GM19455 (cell line): ENCODE measurements around the gene HOXC4.
"Not testable (repeated sequence)": the region's sequence is repeated elsewhere in the genome, so short reads cannot be mapped to it uniquely, and the experiment has no call there.

Source experiments
- ATAC-seq: cut with Tn5 transposase; IDR thresholded peaks from one replicate; pipeline ENCODE4 v1.9.1; 2021; ENCODE audit not compliant: unreplicated experiment

Gene HOXC4

GRCh38 chr12:54081581-54082396, 28.2 kb downstream of the HOXC4 start:
- not testable (repeated sequence) for ATAC-seq

DNA sequence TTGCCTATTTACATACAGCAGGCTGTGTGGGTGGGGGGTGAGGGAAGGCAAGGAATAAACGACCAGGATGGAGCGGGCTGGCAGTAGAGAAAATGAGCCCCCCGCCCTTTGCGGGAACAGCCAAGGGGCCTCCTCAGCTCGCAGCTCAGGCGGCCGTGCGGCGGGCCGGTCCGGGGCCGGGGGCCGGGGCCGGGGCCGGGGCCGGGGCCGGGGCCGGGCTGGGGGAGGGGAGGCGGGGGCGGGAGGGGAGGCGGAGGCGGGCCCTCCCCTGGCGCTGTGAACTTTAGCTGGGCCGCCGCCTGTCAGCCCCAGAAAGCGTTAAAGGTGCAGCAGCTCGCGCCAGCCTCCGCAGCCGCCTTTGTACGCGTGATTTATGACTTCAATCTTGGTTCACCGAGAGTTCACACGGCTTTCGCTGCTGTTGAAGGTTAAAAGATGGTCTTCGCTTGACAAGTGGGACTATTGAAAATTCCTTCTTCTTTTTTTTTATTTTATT, 28.8 kb downstream of the HOXC4 start:
- no peak for ATAC-seq

GRCh38 chr12:54088011-54088410, 34.4 kb downstream of the HOXC4 start:
- ATAC-seq = not testable (repeated sequence)

DNA sequence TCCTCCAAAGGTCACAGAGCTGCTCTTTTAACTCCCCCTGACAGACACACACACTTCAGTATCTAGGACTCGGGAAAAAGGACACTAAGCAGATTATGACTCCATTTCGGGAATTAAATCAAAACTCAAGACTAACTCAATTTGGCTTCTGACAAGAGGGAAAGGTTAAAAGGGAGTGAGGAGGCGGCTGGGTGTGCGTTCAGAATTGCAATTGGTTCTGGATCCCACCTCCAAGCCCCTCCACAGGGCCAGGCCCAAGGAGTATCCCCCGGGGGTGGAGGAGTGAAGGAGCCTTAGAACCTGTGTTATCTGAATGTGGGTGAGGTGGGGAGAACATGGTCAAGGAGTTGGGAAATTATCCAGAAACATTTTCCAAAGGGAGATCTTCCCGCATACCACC, 35.8 kb downstream of the HOXC4 start:
- ATAC-seq = not testable (repeated sequence)

GRCh38 chr12:54090312-54090711, 36.7 kb downstream of the HOXC4 start:
- ATAC-seq = not testable (repeated sequence)

- not testable (repeated sequence) for ATAC-seq
Measured at GRCh38 chr12:54092943-54093342, 39.3 kb downstream of the HOXC4 start.

- not testable (repeated sequence) for ATAC-seq
Measured at GRCh38 chr12:54095928-54096327, 42.3 kb downstream of the HOXC4 start.

DNA sequence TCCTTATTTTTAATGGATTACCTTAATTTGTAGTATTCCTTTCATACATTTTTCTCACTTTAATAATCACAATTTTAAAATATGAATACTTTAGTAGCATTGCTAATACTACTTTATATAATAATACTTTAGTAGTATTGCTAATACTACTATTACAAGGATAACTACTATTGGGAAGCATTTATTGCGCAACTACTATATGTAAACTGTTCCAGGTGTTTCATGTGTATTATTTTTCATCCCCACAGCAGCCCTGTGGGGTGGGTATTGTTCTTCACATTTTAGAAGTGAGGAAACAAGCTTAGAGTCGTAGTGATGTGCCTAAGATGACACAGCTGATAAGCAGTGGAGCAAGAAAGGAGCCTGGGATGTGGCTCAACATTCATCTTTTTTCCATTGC, 45.0 kb downstream of the HOXC4 start:
- not testable (repeated sequence) for ATAC-seq

GRCh38 chr12:54100588-54100987, 47.0 kb downstream of the HOXC4 start:
- not testable (repeated sequence) for ATAC-seq

DNA sequence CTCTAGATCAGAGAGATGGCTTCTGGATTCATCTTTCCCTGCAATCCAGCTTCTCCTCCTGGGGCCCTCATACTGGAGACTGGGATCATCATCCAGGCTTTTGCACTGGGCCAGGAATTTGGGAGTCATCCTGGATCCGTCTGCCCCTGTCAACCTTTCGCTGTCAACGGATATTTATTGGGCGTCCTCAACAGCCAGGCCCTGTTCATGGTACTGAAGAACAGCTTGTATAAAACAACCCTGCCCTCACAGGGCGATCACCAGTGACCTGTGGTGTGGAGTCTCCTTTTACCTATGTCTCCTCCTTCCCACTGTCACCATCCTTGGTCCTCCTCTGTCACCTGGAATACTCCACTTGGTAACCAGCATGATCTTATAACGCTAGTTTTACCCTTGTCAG, 48.6 kb downstream of the HOXC4 start:
- not testable (repeated sequence) for ATAC-seq

GRCh38 chr12:54103827-54104226, 50.2 kb downstream of the HOXC4 start:
- not testable (repeated sequence) for ATAC-seq
